H7 (cell line): Measurements from ENCODE around the gene PLIN4. TPM values are rescaled to one million over a fixed set of nuclear protein-coding genes. Genes with fewer than 3 reads are reported as not detected.
"Not testable (repeated sequence)": the region's sequence is repeated elsewhere in the genome, so short reads cannot be mapped to it uniquely, and the experiment has no call there.

Experiments
- DNase-seq: peaks from one replicate; pipeline ENCODE4 v3.0.0; 2012
- H3K27me3 ChIP-seq: 2 replicates; pipeline ENCODE4 v1.6.0; 2011; ENCODE audit warnings: mild to moderate bottlenecking, low read length; ENCODE audit not compliant: control insufficient read depth, insufficient read depth
- H3K36me3 ChIP-seq: replicated peaks from 2 replicates; pipeline ENCODE4 v1.5.1; 2011; ENCODE audit warnings: low read length; ENCODE audit not compliant: control insufficient read depth, insufficient read depth
- H3K4me3 ChIP-seq: 2 replicates; pipeline ENCODE4 v1.5.1; 2011; ENCODE audit warnings: low read depth, mild to moderate bottlenecking, control low read depth, low read length, moderate library complexity; ENCODE audit not compliant: insufficient read depth
- total RNA-seq: library from RNA; depleted of rRNA; stranded (reverse); fragments of >200 nt; shearing (Covaris generic); gene quantifications from 2 replicates; pipeline ENCODE4 v1.2.3, GENCODE V29; 2014

Gene PLIN4
- total RNA-seq, 1 experiment from 2014 or later, result 0.10 TPM

DNA sequence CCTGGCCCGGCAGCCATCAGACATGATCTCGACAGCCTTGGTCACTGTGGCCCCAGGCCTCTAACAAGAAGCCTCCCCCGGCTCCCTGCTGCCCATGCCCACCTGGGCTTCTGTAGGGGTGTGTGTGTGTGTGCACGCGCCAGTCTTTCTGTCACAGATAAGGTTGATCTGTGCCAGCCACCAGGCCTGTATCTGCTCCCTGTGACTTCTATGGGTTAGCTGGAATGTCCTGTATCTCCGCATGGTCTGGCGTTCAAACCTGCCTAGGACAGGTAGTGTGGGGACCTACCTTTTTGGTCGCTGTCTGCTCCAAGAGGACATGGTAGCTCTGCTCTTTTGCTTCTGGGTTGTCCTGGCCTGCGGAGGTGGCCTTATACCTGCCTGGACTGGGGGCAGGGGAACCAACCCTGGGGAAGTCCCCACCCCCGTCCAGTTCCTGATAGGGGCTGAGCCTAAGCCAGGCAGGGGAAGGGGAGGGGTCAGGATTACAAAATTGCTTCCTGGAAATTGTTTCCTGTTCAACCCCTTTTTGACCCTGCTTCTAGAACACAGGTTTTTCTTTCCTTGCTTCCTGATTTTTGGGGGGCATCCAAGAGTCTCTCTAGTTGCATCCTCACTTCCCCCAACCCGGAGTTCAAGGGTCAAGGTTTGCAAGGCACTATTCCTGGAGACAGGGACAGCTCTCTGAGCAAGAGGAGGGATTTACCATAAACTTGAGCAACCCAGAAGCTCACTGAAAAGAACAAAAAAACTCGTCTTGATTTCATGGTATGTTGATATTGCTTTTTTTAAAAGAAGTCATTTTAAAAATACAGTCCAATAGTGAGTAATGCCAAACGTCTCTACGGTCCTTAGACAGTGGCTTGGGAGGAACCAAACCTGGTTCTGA lies 21.7 kb upstream of the PLIN4 start, which contains the start of gene LRG1:
TSS of gene LRG1 (minus strand) at position 344 of the 889 bp plus-strand sequence. CDS start at position 321, 23 bp downstream.
- DNase-seq, result peak; percentile 82
- Histone ChIP-seq H3K4me3 (no peak within 1 kb of the TSS), H3K36me3 (no peaks in the 10 kb centered on the region), H3K27me3 (no peaks in the 10 kb centered on the region; the same call in 1 of the 2 replicates)

DNA sequence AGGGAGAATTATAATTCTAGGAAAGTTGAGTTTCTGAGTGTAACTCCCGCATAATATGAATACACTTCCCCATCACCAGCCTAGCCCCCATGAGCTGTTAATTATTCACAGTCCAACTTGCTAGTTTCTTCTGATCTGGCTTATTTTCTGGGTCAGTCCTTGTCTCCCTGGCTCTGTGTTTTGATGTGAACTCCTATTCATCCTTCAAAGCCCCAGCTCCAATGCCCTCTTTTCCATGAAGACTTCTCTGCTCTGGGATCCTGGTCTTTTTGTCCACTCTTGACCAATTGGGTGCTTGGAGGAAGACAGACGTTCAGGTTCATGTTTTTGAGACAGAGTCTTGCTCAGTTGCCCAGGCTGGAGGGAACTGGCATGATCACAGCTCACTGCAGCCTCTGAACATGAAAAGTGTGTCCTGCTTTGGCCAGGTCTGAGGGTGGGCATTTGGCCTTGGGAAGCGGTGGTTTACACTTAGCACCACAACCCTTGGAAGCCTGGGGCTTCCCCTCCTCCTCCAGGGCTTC lies 20.9 kb upstream of the PLIN4 start:
- peaks cover 6% of the 10 kb centered on the region; the same call in 1 of the 2 replicates for H3K27me3 ChIP-seq
- H3K36me3 ChIP-seq, result no peaks in the 10 kb centered on the region
- DNase-seq, result no peak
- H3K4me3 ChIP-seq, result no peak overlapping the region

GRCh38 chr19:4538601-4538954 lies 20.3 kb upstream of the PLIN4 start:
- no peak for DNase-seq
- no peaks in the 10 kb centered on the region for H3K36me3 ChIP-seq
- no peak overlapping the region for H3K4me3 ChIP-seq
- H3K27me3 ChIP-seq, result peaks cover 8% of the 10 kb centered on the region; the same call in 1 of the 2 replicates

DNA sequence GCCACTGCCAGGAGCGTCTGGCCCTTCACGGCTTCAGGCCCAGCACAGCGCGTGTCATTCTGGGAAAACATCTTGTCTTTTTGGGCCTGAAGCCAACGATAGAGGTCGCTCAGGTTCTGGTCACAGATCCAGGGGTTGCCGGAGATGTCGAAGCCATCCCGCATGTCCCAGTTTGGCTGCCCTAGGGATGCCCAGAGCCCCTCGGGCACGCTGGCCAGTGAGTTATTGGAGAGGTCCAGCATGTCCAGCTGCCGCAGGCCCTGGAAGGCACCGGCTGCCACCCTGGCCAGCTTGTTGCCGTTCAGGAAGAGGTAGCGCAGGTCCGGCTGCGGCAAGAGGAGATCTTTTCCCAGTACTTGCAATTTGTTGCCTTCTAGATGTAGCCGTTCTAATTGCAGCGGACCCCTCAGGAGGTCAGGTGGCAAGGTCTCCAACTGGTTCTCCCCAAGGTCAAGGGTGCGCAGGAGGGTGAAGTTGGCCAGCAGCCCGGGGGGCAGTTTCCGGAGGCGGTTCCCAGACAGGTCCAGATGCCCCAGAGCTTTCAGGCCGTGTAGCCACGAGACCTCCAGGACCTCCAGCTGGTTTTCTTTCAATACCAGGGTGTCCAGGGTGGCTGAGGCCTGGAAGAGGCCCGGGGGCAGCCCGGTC lies 19.8 kb upstream of the PLIN4 start:
- peak; percentile 87 for DNase-seq
- H3K4me3 ChIP-seq, result no peak overlapping the region
- peaks cover 8% of the 10 kb centered on the region; the same call in 1 of the 2 replicates for H3K27me3 ChIP-seq
- H3K36me3 ChIP-seq, result no peaks in the 10 kb centered on the region

DNA sequence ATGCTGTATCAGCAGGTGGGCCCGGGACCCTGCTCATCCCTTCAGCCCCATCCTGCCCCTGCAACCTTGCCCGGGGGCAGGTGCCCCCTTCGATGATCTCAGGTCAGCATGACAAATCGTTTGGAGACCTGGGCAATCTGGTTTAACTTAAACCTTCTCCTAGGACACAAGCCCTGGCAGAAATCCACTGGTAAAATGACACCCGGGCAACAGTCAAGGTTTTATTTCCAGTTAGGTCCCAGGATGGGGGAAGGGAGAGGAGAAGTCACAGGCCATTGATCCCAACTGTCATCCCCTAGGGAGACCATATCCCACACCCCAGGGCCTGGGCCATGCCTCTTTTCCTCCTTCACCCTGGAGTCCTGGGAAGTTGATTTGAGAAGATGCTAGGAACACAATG lies 18.5 kb upstream of the PLIN4 start:
- Histone ChIP-seq H3K36me3 (no peaks in the 10 kb centered on the region), H3K4me3 (no peak overlapping the region), H3K27me3 (peaks cover 8% of the 10 kb centered on the region; the same call in 1 of the 2 replicates)
- DNase-seq, result no peak

DNA sequence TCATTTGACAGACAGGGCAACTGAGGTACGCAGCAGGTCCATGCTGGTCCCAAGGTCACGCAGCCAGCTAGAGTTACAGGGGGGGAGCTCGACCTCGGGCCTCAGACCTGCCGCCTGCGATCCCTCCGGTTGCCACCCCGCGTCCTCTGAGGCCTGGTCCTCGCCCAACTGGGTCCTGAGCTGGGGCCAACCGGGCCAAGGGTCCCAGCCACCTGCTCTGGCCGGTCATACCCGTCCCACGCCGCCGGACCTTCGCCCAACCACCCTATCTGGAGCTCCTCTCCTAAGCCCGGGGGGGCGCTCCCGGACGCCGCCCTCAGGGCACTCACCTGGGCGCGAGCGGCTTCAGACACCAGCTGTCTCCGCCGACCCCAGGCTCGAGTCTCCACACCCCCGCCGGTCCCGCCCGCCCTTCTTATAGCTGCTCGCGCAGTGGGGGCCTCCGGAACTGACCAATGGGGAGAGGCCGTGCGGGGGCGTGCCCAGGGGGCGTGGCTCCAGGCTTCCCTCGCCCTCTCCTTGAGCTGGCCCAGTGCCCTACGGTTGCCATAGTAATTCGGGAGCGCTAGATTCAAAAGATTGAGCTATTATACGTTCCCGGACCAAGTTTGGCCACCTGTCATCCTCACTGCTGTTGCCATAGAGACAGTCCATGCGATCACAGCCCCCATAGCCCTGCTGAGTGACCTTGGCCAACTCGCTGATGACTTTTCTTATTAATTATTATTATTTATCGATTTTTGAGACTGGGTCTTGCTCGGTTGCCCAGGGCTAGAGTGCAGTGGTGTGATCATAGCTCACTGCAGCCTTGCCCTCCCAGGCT lies 16.8 kb upstream of the PLIN4 start, which contains the start of gene PLIN5:
TSS of gene PLIN5 (minus strand) at position 389 of the 823 bp plus-strand sequence. CDS start 1,150 bp downstream, outside the sequence.
- DNase-seq, result peak; percentile 100
- H3K4me3 ChIP-seq, result peak within 1 kb of the TSS; percentile 33
- peaks cover 8% of the 10 kb centered on the region; the same call in 1 of the 2 replicates for H3K27me3 ChIP-seq
- no peaks in the 10 kb centered on the region for H3K36me3 ChIP-seq

DNA sequence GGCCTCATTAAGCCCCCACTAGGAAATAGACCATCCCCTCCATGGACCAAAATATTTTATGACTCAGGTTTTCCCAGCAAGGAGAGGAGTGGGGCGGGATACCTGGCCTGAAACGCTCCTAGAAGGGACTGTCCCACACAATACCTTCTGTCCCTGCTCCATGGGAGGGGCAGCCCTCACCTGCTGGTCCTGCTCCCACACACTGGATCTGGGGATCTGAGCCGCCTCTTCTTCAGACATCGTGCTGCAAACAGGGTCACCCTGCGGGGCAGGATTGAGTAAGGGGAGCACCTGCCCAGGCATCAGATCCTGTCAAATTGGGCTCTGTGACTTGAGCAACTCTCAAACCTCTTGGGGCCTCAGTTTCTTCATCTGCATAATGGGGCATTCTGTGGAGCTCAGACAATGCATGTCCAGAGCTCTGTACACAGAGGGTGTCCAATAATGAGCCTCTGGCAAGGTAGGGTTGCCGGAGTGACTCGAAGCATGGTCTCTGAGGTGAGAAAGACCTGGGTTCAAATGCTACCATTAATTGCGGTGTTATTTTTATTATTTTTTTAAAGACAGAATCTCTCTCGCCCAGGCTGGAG lies 15.6 kb upstream of the PLIN4 start:
- H3K4me3 ChIP-seq, result no peak overlapping the region
- DNase-seq, result peak; percentile 53
- no peaks in the 10 kb centered on the region for H3K36me3 ChIP-seq
- peaks cover 8% of the 10 kb centered on the region; the same call in 1 of the 2 replicates for H3K27me3 ChIP-seq

DNA sequence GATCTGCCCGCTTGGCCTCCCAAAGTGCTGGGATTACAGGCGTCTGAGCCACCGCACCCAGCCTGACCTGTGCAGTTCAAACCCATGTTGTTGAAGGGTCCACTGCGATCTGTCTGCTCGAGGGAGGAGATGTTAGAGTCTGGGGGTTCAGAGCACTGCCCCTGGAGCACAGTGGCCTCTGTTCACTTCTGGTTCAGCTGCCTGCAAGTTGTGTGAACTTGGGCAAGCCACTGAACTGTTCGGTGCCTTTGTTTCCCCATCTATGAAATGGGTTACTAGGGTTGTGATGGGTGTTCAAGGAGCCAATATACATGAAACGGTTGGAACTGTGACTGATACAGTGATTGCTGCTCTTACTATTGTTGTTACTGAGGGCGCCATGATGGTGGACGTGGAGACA lies 15.0 kb upstream of the PLIN4 start:
- peaks cover 8% of the 10 kb centered on the region; the same call in 1 of the 2 replicates for H3K27me3 ChIP-seq
- H3K4me3 ChIP-seq, result no peak overlapping the region
- no peaks in the 10 kb centered on the region for H3K36me3 ChIP-seq
- DNase-seq, result peak; percentile 16

DNA sequence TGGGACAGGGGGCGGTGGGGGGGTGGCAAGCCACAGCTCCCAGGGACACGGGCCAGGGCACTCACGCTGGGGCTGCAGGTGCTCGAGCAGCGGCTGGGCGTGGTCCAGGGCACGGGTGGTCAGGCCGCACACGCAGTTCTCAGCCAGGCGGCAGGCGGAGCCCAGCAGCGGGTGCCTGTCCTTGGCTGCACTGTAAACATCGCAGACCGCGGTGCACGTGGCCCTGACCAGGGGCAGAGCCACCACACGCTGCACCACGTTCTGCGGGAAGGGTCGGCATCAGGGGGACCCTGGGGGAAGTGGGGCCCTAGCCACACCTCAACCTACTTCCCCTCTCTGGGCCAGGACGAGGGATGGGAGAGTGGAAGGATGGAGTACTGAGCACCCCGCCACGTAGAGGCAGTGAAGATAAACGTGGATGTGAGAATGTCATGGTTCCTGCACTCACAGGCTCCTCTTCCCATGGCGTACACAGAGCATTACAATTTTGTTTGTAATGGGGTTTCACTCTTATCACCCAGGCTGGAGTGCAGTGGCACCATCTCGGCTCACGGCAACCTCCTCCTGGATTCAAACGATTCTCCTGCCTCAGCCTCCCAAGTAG lies 13.4 kb upstream of the PLIN4 start:
- Histone ChIP-seq H3K36me3 (no peaks in the 10 kb centered on the region), H3K27me3 (peaks cover 8% of the 10 kb centered on the region; the same call in 1 of the 2 replicates), H3K4me3 (no peak overlapping the region)
- DNase-seq, result peak; percentile 64

DNA sequence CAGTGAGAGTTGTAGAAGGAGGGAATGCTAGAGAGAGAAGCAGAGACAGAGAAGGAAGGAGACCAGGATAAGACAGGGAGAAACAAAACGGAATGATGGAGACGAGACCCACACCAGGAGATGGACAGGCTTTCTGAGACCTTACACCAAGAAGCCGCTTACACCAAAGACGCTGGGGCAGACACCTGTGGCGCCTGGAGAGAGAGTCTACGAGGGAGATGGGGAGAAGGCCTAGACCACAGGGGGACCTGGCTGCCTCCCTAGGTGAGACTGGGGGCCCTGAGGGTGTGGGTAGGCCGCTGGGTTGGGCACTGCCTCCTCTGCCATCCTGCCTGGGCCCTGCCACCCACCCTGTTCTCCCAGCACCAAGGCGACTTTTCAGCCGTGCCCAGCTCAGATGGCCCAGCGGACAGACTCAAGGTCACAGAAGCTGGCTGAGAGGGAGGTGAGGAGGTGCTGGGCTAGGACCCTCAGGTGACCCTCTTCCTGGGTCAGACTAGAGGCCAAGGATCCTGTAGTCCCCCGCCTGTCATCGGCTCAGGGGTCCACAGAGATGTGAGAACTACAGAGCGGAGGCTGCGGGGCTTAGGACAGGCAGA lies 11.7 kb upstream of the PLIN4 start:
- H3K4me3 ChIP-seq, result no peak overlapping the region
- DNase-seq, result peak; percentile 60
- H3K27me3 ChIP-seq, result peaks cover 8% of the 10 kb centered on the region; the same call in 1 of the 2 replicates
- H3K36me3 ChIP-seq, result no peaks in the 10 kb centered on the region

DNA sequence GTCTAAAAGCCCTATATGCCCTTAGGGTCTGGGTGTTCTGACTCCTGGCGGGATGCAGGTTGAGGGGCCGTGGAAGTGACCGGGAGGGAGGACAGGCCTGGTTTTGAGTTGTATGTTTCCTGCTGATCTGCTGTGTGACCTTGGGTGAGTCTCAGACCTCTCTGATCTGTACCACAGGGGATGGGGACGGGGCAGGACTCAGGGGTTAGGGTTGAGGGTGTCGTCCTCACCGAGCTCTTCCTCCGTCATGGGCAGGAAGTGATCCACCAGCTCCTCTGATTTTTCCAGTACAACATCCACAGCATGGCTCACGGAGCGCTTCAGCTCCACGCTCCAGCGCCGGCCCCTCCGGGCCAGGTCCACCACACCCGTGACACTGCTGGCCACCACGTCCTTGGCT lies 10.6 kb upstream of the PLIN4 start:
- H3K36me3 ChIP-seq, result no peaks in the 10 kb centered on the region
- no peaks in the 10 kb centered on the region; the same call in 1 of the 2 replicates for H3K27me3 ChIP-seq
- DNase-seq, result peak; percentile 51
- H3K4me3 ChIP-seq, result no peak overlapping the region

- DNase-seq, H3K36me3 ChIP-seq, H3K27me3 ChIP-seq, H3K4me3 ChIP-seq: not testable (repeated sequence)
Observed at GRCh38 chr19:4527377-4527776, 9.1 kb upstream of the PLIN4 start.

DNA sequence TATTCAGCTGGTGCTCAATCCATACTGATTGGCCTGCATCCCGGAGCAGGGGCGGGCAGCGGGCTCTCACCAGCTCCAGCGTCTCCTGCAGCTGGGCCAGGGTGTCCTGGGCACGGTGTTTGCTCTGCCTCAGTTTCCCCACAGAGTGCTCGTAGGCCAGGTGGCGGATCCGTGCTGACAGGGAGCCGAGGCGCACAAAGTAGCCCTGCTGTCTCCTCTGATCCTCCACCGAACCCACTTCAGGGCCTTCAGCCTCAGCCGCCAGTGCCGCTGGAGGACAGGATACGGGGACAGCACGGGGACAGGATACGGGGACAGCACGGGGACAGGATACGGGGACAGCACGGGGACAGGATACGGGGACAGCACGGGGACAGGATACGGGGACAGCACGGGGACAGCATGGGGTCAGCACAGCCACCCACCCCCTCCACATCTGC lies 7.3 kb upstream of the PLIN4 start:
- Histone ChIP-seq H3K27me3 (peaks cover 3% of the 10 kb centered on the region; the same call in 1 of the 2 replicates), H3K36me3 (no peaks in the 10 kb centered on the region), H3K4me3 (no peak overlapping the region)
- no peak for DNase-seq
